GM19324 (cell line): ENCODE data around the gene STAC.
"Not testable (repeated sequence)": the region's sequence is repeated elsewhere in the genome, so short reads cannot be mapped to it uniquely, and the experiment has no call there.

Source experiments
- ATAC-seq: cut with Tn5 transposase; IDR thresholded peaks from one replicate; pipeline ENCODE4 v1.9.1; 2021; ENCODE audit warnings: mild to moderate bottlenecking, moderate library complexity; ENCODE audit not compliant: unreplicated experiment, low FRiP score

The STAC gene

DNA sequence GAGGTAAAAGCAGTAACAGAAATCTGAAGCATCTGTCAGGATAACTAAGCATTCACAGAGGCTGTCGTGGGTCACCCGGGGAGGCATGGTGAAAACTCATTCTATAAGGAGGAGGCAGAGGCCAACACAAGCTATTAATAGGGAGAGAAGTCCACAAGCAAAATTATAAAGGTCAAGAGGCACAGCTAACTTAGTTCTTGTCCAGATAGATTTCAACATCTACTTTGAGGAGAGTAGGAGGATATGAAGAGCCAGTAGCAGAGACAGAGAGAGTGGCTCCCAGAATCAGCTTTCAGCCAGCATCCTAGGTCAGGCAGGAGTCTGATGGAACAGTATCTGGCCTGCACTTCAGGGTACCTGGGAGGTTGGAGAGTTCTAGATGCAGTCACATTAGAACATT lies 95.3 kb downstream of the STAC start:
- ATAC-seq = no peak

DNA sequence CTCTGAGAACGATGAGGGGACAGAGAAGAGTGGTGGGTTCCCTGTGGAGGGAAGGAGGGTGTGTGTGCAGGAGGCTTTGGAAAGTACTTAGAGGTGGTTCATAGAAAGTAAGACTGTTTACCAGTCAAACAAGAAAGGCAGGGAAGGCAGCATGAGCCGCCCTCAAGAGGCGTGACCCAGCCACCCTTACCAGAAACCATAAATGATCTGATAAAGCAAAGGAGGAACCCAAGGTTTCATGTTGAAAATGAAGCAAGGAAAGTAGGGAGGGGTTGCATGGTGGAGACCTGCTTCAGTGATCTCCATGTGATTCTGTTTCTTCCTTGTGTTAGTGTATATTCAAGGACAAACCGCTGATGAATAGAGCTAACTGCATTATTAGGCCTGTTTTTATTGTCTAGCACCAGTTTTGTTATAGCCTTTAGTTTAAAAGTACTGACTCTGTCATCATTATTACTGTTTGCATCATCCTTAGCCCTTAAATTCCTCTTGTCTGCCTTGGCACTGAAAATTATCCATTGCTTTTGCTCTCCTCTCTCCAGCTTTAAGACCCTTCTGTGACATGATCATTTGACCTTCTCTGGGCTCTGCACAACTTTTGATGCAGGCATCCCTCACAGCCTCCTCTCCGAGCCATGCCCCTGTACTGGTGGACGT lies 96.1 kb downstream of the STAC start:
- no peak for ATAC-seq

DNA sequence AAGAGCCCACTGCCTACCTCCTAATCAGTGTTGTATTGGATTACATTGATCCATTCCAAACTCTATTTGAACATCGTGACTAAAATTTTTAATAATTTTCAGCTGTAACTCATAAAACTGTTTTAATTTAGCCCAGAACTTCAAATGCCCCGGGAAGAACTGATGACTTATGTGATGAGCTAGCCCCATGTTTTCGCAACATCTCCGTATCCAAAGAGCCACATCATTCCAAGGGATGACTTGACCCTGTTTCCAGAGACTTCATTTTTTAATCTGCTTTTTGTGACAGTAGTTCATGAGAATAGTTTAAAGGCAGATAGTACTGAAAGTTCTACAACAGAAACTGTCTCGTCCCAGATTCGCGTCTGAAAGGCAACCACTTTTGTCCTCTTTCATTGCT lies 97.4 kb downstream of the STAC start:
- no peak for ATAC-seq

DNA sequence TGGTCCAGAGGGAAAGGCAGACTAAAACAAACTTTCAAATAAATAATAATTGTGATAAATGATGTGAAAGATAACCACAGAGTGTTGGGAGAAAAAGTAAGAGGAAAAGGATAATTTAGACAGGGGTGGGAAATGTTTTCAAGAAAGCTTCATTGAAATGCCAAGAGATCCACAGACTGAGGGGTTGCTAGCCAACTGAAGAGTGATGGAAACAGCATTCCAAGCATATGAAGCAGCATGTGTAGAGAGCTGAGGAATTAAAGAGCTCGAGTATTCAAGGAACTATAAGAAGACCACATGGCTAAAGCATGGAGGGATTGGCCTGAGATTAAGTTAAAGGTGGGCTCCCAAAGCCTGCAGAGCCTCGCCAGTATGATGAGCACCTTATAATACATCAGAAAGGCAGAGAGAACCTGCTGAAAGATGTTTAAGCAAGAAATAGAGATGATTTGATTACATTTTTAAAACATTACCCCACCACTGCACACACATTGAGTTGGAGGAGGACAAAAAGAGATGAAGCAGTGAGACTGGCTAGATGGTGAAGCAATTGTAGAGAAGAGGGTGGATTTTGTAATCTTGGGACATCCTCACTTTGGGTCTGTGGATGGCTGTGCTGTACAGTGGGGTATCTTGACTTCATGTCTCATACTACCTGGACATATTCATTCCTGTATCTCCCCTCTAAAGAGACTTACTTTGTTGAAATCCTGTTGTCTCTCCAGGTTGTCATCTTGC lies 100.8 kb downstream of the STAC start:
- no peak for ATAC-seq

DNA sequence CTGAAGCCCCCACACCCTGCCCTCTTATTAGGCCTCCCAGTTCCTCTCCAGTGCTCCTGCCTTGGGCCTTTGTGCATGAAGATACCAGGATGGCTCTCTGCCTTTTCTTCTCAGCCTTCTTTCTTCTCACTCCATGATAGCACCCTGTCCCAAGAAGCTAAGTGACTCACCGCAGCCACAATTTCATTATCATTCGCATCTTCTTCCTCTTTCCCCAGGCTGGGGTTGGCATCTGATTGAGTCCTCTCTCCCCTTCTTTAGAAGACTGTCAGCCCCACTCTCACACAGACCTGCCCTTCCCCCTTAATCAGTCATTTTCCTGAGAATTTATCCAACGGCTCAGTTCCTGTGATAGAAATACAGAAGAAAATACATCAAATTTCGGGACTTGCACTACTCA lies 102.0 kb downstream of the STAC start:
- ATAC-seq = no peak

DNA sequence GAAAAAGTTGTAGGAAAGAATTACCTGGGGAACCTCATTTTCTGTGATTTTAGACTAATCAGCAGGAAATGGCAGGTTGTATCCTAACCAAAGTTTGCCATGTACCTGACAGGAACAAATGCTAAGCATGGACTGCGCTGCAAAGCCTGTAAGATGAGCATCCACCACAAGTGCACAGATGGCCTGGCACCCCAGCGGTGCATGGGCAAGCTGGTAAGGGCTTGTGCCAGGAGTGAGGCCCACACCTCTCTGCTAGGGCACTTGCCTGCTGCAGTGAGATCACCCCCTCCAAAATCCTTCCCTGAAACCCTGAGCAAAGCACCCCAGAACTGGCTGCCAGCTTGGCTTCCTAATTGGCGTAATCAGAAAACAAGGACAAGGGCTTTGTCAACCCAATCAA lies 102.6 kb downstream of the STAC start:
- ATAC-seq = no peak

DNA sequence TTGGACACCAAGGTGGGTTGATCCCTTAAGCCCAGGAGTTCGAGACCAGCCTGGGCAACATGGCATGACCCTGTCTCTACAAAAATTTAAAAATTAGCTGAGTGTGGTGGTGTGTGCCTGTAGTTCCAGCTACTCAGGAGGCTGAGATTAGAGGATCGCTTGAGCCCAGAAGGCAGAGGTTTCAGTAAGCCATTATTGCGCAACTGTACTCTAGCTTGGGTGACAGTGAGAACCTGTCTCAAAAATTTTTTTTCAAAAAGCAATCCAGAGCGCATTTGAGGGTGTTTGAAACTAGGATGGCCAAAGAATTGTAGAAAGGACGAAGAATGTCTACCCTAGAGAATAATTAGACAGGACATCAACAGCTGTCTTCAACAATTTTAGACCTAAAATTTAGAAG lies 103.4 kb downstream of the STAC start:
- ATAC-seq = no peak

DNA sequence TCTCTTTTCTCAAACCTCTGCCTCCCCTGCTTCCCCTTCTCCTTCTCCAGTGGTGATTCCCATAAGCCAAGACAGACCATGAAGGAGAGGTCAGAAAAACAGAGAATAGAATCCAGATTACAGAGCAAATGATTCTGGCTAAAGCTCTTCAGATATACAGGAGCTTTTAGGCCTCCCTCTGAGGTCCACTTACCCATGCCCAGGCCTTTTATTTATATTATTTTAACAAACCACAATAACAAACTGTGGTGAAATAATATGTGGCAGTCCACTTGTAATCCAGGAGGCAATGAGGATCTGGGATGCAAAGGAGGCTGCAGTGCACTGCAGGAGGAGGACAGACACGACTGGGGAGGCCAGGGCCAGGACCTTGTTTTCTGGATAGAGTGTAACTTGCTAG lies 104.1 kb downstream of the STAC start:
- ATAC-seq = no peak

DNA sequence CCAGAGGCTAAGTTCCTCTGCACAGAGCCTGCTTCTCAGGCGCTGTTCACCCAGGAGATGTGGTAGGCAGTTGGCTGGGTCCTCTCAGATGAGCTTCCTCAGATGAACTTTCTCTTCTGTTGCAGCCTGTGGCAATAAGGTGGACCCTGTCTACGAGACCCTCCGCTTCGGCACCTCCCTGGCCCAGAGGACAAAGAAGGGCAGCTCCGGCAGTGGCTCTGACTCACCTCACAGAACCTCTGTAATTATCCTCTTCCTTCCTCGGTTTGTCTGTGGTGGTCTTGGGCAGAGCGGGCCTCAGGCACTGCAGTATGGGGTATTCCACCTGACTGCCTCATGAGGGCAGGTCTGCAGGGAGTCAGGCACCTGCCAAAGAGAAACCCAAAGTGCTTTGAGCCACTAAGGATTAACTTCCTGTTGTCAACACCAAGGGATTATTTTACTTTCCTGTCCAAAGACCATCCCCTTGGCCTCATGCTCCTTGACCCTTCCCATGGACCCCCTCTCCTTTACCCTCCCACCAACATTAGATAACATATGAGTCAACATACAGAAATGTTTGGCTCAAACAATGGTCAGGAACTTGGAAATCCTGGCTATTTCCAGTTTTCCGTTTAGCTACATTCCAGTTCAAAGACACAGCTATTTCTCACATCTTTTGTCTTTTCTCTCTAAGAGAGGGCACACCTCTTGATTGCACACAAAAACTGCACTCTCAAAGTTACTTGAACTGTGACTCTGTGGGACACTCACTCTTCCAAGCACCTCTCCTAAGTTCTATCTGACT lies 105.9 kb downstream of the STAC start:
- no peak for ATAC-seq

DNA sequence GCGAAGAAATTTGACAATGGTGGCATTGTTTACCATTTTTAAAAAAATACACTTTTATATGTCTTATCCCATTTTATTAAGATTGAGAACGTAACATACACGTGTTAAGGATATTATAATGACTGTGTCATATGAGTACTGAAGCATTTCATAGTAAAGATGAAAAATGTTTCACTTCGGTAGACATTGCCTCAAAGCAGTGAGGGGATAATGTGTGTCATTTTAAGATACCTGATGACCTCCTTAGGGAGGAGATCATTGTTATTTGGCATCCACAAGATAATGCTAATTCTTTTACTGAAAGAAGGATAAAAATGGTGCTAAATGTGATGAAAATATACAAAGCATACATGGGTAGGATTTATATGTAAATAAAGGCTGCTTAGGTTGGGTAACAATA lies 107.3 kb downstream of the STAC start:
- no peak for ATAC-seq

DNA sequence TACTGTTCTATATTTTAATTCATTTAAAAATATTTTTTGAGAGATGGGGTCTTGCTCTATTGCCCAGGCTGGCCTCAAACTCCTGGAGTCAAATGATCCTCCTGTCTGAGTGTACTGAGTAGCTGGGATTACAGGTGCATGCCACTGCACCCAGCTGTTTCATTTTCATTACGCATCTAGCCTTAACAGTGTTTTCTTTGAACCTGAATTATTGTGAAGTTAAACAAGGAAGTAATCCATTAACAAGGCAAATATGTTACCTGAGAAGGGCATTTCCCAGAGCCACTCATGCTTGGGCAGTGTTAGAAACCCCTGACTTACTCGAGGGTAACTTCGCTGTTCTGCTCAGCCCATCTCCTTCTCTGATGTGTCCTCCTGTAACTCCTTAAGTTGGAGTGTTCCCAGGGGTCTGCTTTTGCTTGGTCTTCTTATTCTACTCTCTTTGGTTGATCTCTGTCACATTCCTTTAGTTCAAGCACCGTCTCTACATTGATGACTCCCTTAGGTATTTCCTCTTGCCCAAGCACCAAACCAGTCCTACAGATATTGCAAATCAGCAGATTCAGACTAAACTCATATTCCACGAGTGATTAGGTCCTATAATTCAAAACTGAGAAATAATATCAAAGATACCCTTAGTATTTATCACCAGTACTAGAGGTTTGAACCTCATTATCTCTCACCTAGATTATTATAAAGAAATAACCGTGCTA lies 107.9 kb downstream of the STAC start:
- ATAC-seq = no peak

DNA sequence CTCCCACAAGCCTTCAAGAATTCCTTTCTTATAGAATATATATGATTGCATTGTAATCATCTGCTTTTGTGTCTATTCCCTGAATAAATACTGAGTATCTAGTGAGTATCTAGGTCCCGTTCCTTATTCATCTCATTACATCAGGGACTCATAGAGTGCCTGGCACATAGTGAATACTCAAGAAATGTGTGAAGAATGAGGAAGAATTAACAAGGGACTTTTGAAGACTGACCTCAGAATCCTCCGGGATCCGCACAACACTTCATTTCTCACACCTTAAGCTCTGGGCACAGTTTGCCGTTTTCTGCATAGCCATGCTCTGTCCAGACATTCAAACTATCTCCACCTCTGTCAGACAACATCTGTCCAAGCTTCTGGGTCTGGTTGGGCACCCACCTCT lies 108.8 kb downstream of the STAC start:
- no peak for ATAC-seq

DNA sequence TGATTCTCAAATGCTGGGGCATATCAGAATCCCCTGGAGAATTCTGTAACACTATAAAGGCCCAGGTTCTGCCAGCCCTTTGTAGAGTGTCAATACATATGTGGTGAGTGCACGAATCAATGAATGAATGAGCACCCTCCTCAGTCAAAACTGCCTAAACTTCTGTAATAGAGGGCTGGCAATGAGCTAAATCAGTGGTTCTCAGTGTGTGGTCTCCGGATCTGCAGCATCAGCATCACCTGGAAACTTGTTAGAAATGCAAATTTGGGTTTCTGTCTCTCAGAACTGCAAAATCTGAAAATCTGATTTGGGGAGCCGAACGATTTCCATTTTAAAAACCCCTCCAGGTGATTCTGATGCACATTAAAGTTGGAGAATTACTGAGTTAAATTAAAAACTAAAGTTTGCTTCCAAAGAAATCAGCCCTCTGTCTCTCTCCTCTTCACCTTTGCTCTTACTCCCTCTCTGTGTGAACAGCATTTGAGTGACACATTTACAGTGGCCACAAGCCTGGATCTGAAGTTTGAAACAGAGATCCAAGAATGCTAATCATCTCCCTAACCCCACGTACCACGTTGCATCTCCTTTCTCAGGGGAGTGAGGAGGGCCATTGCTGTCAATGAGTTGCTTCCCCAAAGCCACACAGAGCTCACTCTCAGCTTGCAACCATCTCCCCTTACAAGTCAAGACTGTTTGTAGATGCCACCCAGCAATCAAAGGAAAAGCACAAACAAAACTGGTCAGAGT lies 109.5 kb downstream of the STAC start:
- no peak for ATAC-seq

DNA sequence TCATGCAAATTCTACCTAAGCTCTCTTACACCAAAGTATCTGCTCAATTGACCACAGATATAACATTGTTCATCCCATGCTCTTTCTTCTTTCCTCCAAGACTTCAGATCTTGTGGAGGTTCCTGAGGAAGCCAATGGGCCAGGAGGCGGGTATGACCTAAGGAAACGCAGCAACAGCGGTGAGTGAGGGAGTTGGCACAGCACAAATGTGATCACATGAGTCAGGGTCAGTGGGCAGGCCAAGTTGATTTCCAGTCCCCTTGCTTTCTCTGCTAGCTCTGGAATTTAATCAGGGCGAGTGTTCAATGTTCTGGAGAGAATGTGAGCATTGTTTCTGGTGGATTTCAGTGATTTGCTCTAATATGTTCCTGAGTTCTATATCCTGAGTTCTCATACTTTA lies 112.7 kb downstream of the STAC start:
- ATAC-seq = no peak

DNA sequence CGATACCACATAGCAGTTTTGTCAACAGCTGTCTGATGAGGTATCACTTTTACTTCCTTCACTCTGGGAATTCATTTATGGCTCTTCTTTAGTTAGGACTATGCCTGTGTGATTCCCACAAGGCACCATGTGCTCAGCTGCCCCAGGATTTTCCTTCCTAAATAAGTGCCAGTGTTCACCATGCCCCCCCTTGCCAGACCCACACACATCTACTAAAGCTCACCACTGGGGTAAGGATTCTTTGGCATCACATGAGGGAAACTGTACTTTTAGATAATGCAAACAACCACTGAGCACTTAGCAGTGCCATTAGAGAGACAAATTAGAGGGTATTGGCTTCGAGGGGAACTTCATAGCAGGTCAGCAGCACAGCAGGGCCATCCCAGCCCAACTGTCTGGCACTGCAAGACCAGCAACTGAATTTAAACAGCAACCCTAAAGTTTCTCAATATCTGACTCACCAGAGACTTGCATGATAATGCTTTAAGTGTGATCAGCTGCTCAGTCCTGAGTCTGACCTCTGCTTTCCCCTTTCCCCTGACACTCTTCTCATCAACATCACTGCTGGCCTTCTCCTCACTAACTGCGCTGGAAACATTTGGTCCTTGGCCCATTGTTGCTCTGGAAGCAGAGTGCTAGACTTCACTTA lies 114.3 kb downstream of the STAC start:
- no peak for ATAC-seq

DNA sequence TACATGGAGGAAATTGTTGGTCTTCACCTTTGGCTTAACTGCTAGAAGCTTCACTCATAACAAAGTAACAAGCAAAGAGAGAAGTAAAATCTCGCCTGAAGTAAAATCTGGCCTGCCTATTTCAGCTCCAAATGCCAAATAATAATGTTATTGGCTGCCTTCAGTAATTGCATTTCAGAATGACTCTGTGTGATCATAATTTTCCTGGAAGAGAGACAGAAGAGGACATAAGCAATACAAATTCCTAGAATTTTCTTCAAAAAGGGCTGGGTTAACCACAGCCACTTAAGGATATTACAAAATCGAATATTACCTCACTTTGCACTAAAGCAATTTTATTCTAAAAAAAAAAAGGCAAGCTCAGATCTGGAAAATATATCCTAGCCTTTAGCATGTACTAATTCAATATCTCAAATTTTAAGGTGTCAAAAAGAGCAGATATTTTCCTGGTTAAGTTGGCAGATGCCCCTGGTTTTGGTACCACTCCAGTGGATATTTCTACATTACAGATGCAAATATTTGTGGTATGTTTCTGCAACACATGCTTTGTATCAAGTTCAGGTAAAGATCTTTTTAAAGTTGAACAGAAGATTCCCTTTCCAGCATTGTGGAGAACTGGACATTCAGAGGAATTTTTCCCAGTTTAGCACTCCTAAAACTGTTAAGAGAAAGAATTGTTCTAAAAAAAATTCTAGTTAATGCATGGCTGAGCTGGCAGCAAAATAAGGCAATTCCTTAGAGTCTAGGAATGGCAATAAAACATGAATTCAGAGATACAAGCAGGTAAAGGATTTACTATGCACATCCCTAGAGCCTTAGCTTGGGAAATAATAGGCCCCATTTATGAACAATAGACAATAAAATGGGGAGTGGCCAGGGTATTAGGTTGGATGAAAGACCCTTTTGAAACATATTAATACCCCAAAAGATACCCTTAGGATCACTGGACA lies 116.7 kb downstream of the STAC start:
- ATAC-seq = no peak

DNA sequence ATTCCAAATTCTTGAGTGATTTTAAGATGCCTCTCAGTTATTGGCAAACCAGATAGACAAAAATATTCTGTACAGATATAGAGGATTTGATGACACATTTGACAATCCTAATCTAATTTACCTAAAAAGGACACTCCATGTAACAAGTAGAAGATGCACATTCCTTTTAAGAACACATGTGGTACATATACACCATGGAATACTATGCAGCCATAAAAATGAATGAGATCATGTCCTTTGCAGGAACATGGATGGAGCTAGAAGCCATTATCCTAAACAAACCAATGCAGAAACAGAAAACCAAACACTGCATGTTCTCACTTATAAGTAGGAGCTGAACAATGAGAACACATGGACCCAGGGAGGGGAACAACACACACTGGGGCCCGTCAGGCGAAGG lies 119.7 kb downstream of the STAC start:
- ATAC-seq = not testable (repeated sequence)

DNA sequence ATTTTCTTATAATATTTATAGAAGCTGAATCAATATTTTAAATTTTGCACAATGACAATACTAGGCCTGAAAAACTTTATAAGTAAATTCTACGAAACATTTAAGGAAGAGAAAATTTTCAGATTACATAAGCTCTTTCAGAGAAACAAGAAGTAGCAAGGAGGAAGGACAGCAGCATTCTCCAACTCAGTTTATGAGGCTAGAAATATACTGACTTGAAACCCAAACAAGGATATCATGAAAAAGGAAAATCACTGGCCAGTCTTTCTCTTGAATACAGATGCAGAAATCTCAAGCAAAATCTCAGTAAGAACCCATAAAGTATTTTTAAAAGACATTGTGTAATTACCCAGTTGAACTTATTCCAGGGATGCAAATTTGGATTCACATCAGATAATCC lies 121.3 kb downstream of the STAC start:
- ATAC-seq = no peak

DNA sequence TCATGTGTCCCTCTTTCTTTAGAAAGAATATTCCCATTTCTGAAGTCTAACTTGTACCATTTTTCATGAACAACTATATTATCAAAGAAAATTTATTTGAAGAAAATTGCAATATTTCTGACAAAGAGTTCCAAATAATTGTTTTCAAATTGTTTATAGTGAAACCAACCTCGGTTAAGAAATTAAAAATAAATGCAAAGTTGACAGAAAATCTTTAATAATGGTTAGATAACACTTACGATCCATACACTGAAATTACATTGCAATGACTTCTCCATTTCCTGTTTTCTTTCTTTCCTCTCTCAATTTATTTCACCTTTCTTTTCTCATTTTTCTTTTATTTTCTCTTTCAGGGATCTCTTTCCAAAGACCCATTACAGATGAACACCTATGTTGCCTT lies 125.1 kb downstream of the STAC start:
- no peak for ATAC-seq
